Cardiac muscle cell (in vitro differentiated cells and primary cell): ENCODE data around the gene RNASE13. TPM values are rescaled to one million over a fixed set of nuclear protein-coding genes. Genes with fewer than 3 reads are reported as not detected.

Source experiments
- DNase-seq, 2 donors: peaks; one replicate each; pipeline versions ENCODE4 v3.0.0 to v3.0.0-alpha.2; 2010 to 2017; ENCODE audit warnings: low read depth in 1 of 2, low spot score in 1 of 2
- H3K27ac ChIP-seq: fragments of 200-600 bp; sonication (generic); 2 replicates; pipeline ENCODE4 v1.5.1; 2016
- H3K27me3 ChIP-seq: fragments of 200-600 bp; sonication (generic); 2 replicates; pipeline ENCODE4 v1.6.0; 2016; ENCODE audit warnings: control low read depth
- H3K36me3 ChIP-seq: fragments of 200-600 bp; sonication (generic); 2 replicates; pipeline ENCODE4 v1.5.1; 2016; ENCODE audit warnings: control low read depth
- H3K4me1 ChIP-seq: fragments of 200-600 bp; sonication (generic); 2 replicates; pipeline ENCODE4 v1.8.1; 2017; ENCODE audit warnings: low read depth, mild to moderate bottlenecking, mixed run types
- H3K4me3 ChIP-seq: fragments of 200-600 bp; sonication (generic); 2 replicates; pipeline ENCODE4 v1.5.1; 2016; ENCODE audit warnings: mild to moderate bottlenecking
- H3K9me3 ChIP-seq: fragments of 200-600 bp; sonication (generic); 2 replicates; pipeline ENCODE4 v1.5.1; 2017; ENCODE audit warnings: low read depth, mild to moderate bottlenecking, control low read depth
- polyA plus RNA-seq: library from polyadenylated mRNA; unstranded; fragments of >200 nt; fragmentation: Nextera tagmentation; extraction: Ambion mirVana; gene quantifications from 2 replicates; pipeline ENCODE4 v1.2.1, GENCODE V29; 2016
- total RNA-seq: library from RNA; depleted of rRNA; stranded (reverse); fragments of >200 nt; gene quantifications from 2 replicates; pipeline ENCODE4 v1.2.3, GENCODE V29; 2016
- TF ChIP-seq, protein P1 (sequence below): IDR thresholded peaks from 2 replicates; pipeline ENCODE4 v1.5.1; 2012; ENCODE audit warnings: low read depth, mild to moderate bottlenecking, low read length

The RNASE13 gene
- total and polyA plus RNA-seq, 2 experiments from 2014 or later, result not detected

DNA sequence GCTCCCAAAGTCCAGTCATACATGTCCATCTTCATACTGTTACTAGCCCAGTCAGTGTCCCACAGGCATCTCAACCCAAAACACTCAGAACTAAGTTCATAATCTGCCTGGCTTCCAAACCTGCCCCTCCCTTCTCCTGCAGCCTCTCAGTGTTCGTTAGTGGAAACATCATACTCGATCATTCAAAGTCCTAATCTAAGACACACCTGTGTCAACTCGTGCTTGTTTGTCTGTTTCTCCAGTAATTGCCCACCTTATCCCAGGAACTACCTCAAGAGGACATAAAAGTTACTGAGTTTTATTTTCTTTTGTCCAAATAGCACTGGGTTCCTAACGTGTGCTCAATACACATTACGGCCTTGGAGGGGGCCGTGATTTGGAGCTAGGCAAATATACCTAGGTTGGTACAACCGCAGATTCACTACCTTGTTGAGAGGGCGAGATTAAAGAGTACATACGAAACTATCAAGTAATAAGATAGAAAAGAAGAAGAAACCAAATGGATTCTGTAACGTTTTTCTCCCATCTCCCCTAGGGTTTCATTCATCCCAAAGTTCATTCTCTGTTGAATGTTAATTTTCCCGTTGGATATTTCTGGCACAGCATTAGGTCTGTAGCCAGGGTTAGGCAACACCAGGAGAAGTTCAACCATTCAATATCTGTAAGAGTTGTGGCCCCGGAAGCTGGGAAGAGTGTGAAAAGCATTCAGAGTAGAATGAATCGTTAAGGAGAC, 26.2 kb upstream of the RNASE13 start:
- DNase-seq, result no peak
- H3K36me3 ChIP-seq, result no peaks in the 10 kb centered on the region
- H3K4me1 ChIP-seq, result no peaks in the 10 kb centered on the region
- no peak overlapping the region for H3K4me3 ChIP-seq
- no peaks in the 10 kb centered on the region for H3K9me3 ChIP-seq
- H3K27ac ChIP-seq, result no peak overlapping the region
- H3K27me3 ChIP-seq, result no peaks in the 10 kb centered on the region
- TF ChIP-seq, protein P1, sequence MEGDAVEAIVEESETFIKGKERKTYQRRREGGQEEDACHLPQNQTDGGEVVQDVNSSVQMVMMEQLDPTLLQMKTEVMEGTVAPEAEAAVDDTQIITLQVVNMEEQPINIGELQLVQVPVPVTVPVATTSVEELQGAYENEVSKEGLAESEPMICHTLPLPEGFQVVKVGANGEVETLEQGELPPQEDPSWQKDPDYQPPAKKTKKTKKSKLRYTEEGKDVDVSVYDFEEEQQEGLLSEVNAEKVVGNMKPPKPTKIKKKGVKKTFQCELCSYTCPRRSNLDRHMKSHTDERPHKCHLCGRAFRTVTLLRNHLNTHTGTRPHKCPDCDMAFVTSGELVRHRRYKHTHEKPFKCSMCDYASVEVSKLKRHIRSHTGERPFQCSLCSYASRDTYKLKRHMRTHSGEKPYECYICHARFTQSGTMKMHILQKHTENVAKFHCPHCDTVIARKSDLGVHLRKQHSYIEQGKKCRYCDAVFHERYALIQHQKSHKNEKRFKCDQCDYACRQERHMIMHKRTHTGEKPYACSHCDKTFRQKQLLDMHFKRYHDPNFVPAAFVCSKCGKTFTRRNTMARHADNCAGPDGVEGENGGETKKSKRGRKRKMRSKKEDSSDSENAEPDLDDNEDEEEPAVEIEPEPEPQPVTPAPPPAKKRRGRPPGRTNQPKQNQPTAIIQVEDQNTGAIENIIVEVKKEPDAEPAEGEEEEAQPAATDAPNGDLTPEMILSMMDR, result no peak

- Histone ChIP-seq H3K4me1 (no peaks in the 10 kb centered on the region), H3K27me3 (no peaks in the 10 kb centered on the region), H3K9me3 (no peaks in the 10 kb centered on the region), H3K36me3 (no peaks in the 10 kb centered on the region), H3K4me3 (no peak overlapping the region), H3K27ac (no peak overlapping the region)
- TF ChIP-seq, protein P1, result no peak
- DNase-seq, result peak in 1 of 2 donors; percentile 35
These were observed 25.4 kb upstream of the RNASE13 start for GRCh38 chr14:21059842-21060613.

DNA sequence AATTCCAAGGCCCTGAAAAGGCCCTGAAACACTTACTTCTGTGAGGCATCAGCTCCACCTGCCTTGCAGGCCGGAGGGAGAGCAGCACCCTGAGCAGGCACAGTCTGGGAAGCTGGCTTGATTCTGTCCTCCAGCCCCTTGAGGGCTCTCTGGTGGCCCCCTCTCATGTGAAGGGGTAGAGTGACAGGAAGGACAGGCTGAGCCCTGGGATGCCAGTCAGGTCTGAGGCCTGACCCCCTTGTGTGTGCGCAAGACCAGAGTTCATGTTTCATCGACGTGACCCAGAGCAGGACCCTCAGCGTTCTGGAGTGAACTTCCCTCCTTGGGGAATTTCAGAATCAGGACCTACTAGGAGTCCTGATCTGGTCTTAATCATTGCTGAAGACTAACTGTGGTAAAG, 24.3 kb upstream of the RNASE13 start:
- TF ChIP-seq, protein P1, result no peak
- H3K36me3 ChIP-seq, result no peaks in the 10 kb centered on the region
- no peak overlapping the region for H3K4me3 ChIP-seq
- no peaks in the 10 kb centered on the region for H3K27me3 ChIP-seq
- DNase-seq, result no peak
- no peaks in the 10 kb centered on the region for H3K9me3 ChIP-seq
- no peak overlapping the region for H3K27ac ChIP-seq
- no peaks in the 10 kb centered on the region for H3K4me1 ChIP-seq

GRCh38 chr14:21057803-21058675, 23.4 kb upstream of the RNASE13 start, which contains the start of gene RNASE8:
Gene RNASE8, plus strand, starts transcription at chr14:21057822. Its CDS starts 71 bp downstream, at chr14:21057893.
- Histone ChIP-seq H3K27ac (no peak within 1 kb of the TSS), H3K4me3 (no peak within 1 kb of the TSS), H3K4me1 (no peaks in the 10 kb centered on the region), H3K27me3 (no peaks in the 10 kb centered on the region), H3K36me3 (no peaks in the 10 kb centered on the region), H3K9me3 (no peaks in the 10 kb centered on the region)
- TF ChIP-seq, protein P1, result no peak
- no peak for DNase-seq

- no peaks in the 10 kb centered on the region for H3K36me3 ChIP-seq
- DNase-seq, result peak in 1 of 2 donors; percentile 62
- no peak overlapping the region for H3K27ac ChIP-seq
- no peaks in the 10 kb centered on the region for H3K4me1 ChIP-seq
- H3K9me3 ChIP-seq, result no peaks in the 10 kb centered on the region
- no peak overlapping the region for H3K4me3 ChIP-seq
- H3K27me3 ChIP-seq, result no peaks in the 10 kb centered on the region
- TF ChIP-seq, protein P1, result no peak
These were observed 22.0 kb upstream of the RNASE13 start for GRCh38 chr14:21056520-21057163.
